NCI-H69 (cell line): ENCODE data around the gene SORL1-AS1.

ENCODE experiments used
- DNase-seq: peaks from one replicate; lab custom pipeline; 2025; lab: John Stamatoyannopoulos, UW

The SORL1-AS1 gene

DNA sequence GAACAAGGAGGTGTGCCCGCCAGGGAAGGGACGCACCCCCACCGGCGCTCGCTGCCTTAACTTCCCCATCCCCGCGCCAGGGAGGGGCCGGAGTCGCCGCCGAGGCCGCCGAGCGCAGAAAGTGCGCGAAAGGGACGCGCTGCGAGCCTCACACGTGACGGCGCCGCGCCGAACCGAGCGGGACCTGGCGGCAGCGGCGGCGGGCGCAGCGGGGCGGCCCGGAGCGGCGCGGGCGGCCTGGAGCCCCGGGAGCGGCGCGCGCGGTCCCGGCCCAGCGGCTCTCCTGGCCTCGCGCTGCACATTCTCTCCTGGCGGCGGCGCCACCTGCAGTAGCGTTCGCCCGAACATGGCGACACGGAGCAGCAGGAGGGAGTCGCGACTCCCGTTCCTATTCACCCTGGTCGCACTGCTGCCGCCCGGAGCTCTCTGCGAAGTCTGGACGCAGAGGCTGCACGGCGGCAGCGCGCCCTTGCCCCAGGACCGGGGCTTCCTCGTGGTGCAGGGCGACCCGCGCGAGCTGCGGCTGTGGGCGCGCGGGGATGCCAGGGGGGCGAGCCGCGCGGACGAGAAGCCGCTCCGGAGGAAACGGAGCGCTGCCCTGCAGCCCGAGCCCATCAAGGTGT is 670 bp downstream of the SORL1-AS1 start, which contains the start of gene SORL1:
TSS of gene SORL1 (plus strand) at position 329 of the 623 bp plus-strand sequence. CDS start at position 347, 18 bp downstream.
- peak; percentile 91 for DNase-seq

GRCh38 chr11:121451178-121451985 is 1.4 kb downstream of the SORL1-AS1 start:
- peak; percentile 41 for DNase-seq

GRCh38 chr11:121450401-121450800 is 2.4 kb downstream of the SORL1-AS1 start:
- DNase-seq: no peak

- DNase-seq: no peak
These were observed 3.1 kb downstream of the SORL1-AS1 start for GRCh38 chr11:121449626-121450025.

DNA sequence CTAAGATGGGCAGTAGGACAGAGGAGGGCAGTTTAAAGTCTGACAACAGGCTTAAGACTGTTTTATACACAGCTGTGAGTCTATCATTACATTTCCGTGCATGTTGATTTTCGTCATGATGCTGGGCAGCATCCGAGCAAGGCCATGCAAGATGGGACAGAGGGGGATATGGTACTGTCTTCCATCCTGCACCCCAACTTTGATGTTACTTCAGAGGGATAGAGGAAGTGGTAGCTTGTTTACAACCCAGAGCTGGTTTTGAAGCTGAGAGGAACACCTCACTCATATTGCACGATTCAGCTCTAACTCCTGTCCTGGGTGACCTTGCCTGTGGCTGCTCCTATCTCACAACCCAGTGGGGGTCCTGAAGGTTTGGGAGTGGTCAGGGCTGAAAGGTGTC is 3.6 kb downstream of the SORL1-AS1 start:
- DNase-seq: no peak

DNA sequence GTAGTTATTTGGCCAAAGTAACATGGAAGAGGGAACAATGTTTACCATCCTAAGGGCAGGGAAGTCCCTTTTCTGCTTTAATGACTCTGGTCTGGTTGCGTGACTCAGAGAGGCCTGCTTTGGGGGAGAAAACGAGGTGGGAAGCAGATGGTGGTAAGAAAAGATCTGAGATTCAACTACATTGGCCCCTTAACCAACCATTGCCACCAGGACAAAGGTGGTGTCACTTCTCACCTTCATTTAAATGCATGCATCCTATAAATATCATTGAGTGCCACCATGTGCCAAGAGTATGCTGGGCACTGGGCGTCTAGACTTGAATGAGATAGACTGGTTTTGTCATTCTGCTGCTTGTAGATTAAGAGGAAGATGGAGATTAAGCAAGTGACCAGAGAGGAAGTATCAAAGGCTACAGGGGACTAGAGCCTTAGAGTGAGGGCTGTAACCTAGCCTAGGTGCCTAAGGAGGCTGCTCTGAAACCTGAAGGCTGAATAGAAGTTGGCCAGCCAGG is 4.3 kb downstream of the SORL1-AS1 start:
- DNase-seq: no peak

- no peak for DNase-seq
These were observed 4.8 kb downstream of the SORL1-AS1 start for GRCh38 chr11:121448011-121448410.

DNA sequence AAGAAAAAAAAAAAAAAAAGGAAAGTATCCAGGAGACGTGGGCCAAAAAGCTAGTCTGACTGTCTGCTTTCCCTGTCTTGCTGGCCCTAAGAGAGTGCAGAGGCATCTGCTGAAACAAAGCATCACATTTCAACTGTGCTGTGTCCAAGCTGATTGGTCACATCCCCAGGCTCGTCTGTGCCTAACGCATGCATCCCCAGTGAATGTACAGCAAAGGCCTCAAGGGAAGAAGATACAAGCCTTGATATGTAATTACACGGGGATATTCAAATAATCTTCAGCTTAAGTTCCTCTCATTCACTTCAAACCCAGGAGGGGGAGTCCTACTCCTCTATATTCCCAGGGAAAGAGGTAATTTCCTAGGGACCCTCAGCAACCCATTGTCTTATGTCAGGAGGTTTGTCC is 6.0 kb downstream of the SORL1-AS1 start:
- DNase-seq: peak; percentile 84

GRCh38 chr11:121445071-121445768 is 7.5 kb downstream of the SORL1-AS1 start:
- DNase-seq: no peak

GRCh38 chr11:121444526-121444925 is 8.2 kb downstream of the SORL1-AS1 start:
- no peak for DNase-seq

DNA sequence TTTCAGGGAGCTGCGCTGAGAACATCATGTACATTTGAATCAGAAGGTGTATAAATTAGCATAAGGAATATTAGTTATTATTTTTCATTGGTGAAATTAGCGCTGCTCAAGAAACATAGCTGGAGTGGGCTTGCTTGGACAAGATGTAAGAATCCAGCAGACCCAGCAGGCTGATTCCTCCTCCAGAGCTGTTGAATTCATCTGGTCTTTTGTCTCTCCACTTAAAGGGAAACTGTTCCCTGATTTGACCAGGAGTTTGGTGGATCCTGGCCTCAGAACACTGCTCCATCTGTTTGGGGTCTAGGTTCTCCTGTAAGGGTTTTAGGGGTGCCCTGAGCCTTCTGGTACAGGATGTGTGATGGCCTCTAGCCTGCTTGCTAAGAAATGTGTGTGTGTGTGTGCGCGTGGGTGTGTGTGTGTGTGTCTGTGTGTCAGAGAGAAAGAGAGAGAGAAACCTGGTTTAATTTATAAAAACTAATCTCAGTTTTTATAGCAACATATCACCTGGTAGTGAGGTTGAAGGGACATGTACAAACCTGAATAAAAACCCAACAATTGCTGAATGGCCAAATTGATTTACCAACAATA is 9.0 kb downstream of the SORL1-AS1 start:
- DNase-seq: no peak

DNA sequence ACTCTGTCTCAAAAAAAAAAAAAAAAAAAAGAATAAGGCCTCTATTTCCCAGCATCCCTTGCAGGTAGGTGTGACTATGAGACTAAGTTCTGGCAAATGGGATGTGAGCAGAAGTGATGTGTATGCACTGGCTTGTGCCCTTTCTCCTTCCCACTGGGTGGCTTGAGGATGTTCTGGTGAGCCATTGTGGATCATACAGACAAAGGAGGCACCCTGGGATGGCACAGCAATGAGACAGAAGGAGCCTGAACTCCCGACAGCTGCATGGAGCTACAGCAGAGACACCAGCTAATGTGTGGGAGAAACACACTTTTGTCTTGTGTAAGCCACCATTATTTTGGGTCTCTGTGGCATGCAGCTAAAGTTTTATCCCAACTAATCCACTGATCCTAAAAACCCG is 11.2 kb downstream of the SORL1-AS1 start:
- peak; percentile 47 for DNase-seq

- no peak for DNase-seq
These were observed 13.0 kb downstream of the SORL1-AS1 start for GRCh38 chr11:121439759-121440158.

DNA sequence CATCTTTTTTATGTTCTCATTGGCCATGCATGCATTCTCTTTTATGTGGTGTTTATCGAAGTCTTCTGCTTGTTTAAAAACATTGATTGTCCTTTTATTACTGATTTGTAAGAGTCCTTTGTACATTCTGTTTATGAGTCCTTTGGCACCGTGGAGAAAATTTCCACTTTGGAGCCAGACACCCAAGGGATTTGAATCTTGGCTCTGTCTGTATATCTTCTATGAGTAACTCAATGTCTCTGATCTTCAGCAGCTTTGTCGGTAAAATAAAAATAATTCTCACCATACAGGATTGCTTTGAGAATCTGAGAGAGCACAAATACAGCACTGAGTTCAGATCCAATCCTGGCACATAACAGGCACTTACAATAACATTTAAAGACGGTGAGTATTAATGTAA is 13.4 kb downstream of the SORL1-AS1 start:
- DNase-seq: no peak

GRCh38 chr11:121437686-121438078 is 15.1 kb downstream of the SORL1-AS1 start:
- no peak for DNase-seq

- no peak for DNase-seq
These were observed 15.6 kb downstream of the SORL1-AS1 start for GRCh38 chr11:121437018-121437685.

DNA sequence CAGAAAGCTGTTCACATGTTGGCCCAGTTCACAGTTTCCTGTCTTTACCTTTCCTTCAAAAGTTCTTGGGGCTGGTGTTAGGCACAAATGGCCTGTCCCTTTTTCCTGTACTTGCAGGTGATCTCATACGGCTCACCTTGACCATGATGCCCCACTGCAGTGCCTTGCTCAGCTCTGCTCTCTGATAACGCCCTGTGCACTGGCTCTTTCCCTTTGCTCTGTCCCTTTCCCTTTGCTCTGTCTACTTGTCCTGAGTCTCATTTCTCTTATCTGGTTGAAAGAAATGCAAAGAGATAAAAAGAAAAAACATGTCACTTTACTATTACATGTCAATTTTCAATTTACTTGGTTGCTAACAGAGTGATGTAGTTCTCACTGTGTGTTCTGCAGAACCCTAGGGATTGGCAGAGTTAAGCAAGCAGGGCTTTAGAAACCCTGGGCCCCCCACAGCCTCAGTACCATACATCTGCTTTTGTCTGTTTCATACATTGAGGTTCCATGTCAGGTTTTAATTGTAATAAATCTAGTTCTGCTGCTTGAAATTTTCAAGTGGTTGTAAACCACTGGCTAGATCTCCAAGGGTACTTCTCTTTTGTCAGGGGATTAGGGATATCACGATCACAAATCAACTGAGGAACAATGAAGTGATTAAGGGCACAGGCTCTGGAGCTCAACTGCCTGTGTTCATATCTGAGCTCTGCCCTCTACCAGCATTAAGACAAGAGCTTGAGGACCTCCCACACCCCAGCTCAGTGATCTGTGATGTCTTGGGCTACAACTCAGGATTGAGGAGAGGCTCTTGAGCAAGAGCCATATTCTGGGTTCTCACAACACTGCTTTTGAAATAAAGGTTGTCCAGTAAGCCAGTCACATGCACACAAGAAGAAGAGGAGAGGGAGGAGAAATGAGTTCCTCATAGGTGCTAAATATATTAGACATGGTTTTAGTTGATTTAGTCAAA is 16.9 kb downstream of the SORL1-AS1 start:
- no peak for DNase-seq

GRCh38 chr11:121435132-121435531 is 17.6 kb downstream of the SORL1-AS1 start:
- DNase-seq: no peak

DNA sequence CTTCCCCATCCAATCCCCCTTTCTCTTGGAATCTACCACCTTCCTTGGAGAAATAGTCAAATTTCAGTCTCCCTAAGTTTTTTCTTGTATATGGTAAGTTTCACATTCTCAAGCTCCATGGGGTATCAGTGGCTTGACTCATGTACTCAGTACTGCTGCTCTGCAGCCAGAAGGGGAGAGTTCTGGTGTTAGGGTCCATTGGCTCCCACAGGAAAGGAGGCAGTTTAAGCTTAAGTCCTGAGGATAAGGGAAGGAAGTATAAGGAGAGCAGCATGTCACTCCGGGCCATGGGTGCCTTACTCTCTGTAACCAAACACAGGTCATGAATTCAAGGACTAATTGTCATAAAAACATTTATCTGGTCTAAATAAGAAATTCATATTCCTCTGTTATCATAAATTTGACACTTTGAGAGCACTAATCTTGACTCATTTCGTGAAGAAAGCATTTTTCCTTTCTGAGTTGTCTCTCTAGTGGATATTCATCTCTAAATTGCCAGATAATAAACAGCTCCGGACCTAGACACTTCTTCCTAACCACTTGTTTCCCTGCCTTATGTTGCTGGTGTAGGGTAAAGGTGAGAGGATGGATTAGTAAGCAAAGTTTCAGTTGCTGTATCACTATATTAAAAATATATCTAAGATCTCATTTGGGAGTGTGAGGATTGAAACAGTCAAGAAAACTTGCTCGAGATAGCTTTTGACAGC is 20.8 kb downstream of the SORL1-AS1 start:
- DNase-seq: no peak

GRCh38 chr11:121429556-121429955 is 23.2 kb downstream of the SORL1-AS1 start:
- DNase-seq: no peak
